CD4-positive, CD25-positive, alpha-beta regulatory T cell (primary cell): Measurements from ENCODE around the gene ATOSA. TPM values are rescaled to one million over a fixed set of nuclear protein-coding genes. Genes with fewer than 3 reads are reported as not detected.

Experiments
- ATAC-seq, 2 donors: fragments of 150-1000 bp; cut with Tn5 transposase; one replicate each; pipeline ENCODE4 v1.10.0; 2021; ENCODE audit warnings: low read depth in 2 of 2, moderate number of reproducible peaks in 2 of 2, moderate library complexity in 1 of 2
- DNase-seq, 3 donors: peaks; one replicate each; pipeline versions ENCODE4 v3.0.0 to v3.0.0-alpha.2; 2012 to 2022; ENCODE audit warnings: mixed read lengths in 1 of 3
- H3K27ac ChIP-seq: one replicate; pipeline ENCODE4 v1.7.0; 2013; ENCODE audit warnings: mild to moderate bottlenecking, low read length; ENCODE audit not compliant: insufficient read depth, poor library complexity, severe bottlenecking
- H3K27me3 ChIP-seq: one replicate; pipeline ENCODE4 v1.7.0; 2013; ENCODE audit warnings: low read length; ENCODE audit not compliant: control insufficient read depth, insufficient read depth
- H3K36me3 ChIP-seq: one replicate; pipeline ENCODE4 v1.7.0; 2013; ENCODE audit warnings: mild to moderate bottlenecking, low read length, moderate library complexity; ENCODE audit not compliant: control insufficient read depth, insufficient read depth
- H3K4me1 ChIP-seq: 2 replicates; pipeline ENCODE4 v1.7.0; 2013; ENCODE audit warnings: mild to moderate bottlenecking, low read length; ENCODE audit not compliant: insufficient read depth, control insufficient read depth, poor library complexity, severe bottlenecking
- H3K4me3 ChIP-seq: one replicate; pipeline ENCODE4 v1.7.0; 2013; ENCODE audit warnings: low read depth, mild to moderate bottlenecking, low read length, moderate library complexity
- H3K9me3 ChIP-seq, 2 experiments: 1 replicate in 1 of 2; 2 replicates in 1 of 2; pipeline ENCODE4 v1.7.0; 2013; ENCODE audit warnings: low read length in 2 of 2, mild to moderate bottlenecking in 1 of 2, moderate library complexity in 1 of 2; ENCODE audit not compliant: control insufficient read depth in 2 of 2
- H3K27ac Mint-ChIP-seq, 3 donors: one replicate each; pipeline ENCODE4 v1.8.0; 2020 to 2022; ENCODE audit warnings: mild to moderate bottlenecking in 3 of 3, mixed read lengths in 3 of 3, moderate library complexity in 2 of 3
- H3K27me3 Mint-ChIP-seq: one replicate; pipeline ENCODE4 v1.8.0; 2022; ENCODE audit warnings: mild to moderate bottlenecking, mixed read lengths
- H3K36me3 Mint-ChIP-seq: one replicate; pipeline ENCODE4 v1.8.0; 2020; ENCODE audit warnings: mixed read lengths
- H3K4me1 Mint-ChIP-seq, 4 donors: one replicate each; pipeline ENCODE4 v1.8.0; 2020 to 2022; ENCODE audit warnings: mixed read lengths in 4 of 4, mild to moderate bottlenecking in 1 of 4
- H3K4me3 Mint-ChIP-seq, 4 donors: one replicate each; pipeline ENCODE4 v1.8.0; 2020 to 2022; ENCODE audit warnings: mild to moderate bottlenecking in 4 of 4, mixed read lengths in 4 of 4, moderate library complexity in 3 of 4
- H3K9me3 Mint-ChIP-seq, 7 donors: one replicate each; pipeline ENCODE4 v1.8.0; 2020 to 2022; ENCODE audit warnings: mixed read lengths in 7 of 7, mild to moderate bottlenecking in 3 of 7, moderate library complexity in 2 of 7
- polyA plus RNA-seq, 4 donors: library from polyadenylated mRNA; unstranded; fragments of 300-500 nt; fragmentation: Illumina TruSeq; gene quantifications; one replicate each; pipeline ENCODE4 v1.2.3, GENCODE V29; 2021
- total RNA-seq: library from RNA; stranded (reverse); gene quantifications from one replicate; pipeline ENCODE4 v1.2.3, GENCODE V29; 2022

The ATOSA gene
- total and polyA plus RNA-seq, 5 donors from 2014 or later: 13.5 to 139 (median 19.8) TPM

GRCh38 chr15:52682200-52682599 is 3.0 kb upstream of the ATOSA start:
- ATAC-seq (no peak), DNase-seq (no peak)
- no peaks in the 10 kb centered on the region for H3K9me3 ChIP-seq
- Mint-ChIP-seq H3K9me3 (peaks cover 0 to 2% (median 0%) of the 10 kb centered on the region in 7 donors), H3K27ac (peak overlapping the region; percentile 17 to 89 (median 20)), H3K36me3 (peaks cover 6% of the 10 kb centered on the region), H3K27me3 (peaks cover 6% of the 10 kb centered on the region), H3K4me1 (peaks cover 19 to 45% (median 40%) of the 10 kb centered on the region in 4 donors), H3K4me3 (peak overlapping the region in 2 of 4 donors; percentile 73 to 75)
- peaks cover 38% of the 10 kb centered on the region for H3K4me1 ChIP-seq
- no peaks in the 10 kb centered on the region for H3K27me3 ChIP-seq
- H3K4me3 ChIP-seq: peak overlapping the region; percentile 51
- no peak overlapping the region for H3K27ac ChIP-seq
- no peaks in the 10 kb centered on the region for H3K36me3 ChIP-seq

- Mint-ChIP-seq H3K4me3 (peak overlapping the region in 2 of 4 donors; percentile 58 to 75), H3K9me3 (peaks cover 0 to 2% (median 0%) of the 10 kb centered on the region in 7 donors), H3K36me3 (peaks cover 8% of the 10 kb centered on the region), H3K27ac (peak overlapping the region in 1 of 3 donors; percentile 32), H3K27me3 (peaks cover 6% of the 10 kb centered on the region), H3K4me1 (peaks cover 21 to 51% (median 43%) of the 10 kb centered on the region in 4 donors)
- Histone ChIP-seq H3K9me3 (no peaks in the 10 kb centered on the region), H3K4me1 (peaks cover 46% of the 10 kb centered on the region), H3K27me3 (no peaks in the 10 kb centered on the region), H3K27ac (no peak overlapping the region), H3K4me3 (no peak overlapping the region), H3K36me3 (peaks cover 3% of the 10 kb centered on the region)
- DNase-seq: no peak
- no peak for ATAC-seq
Measured at GRCh38 chr15:52681441-52681840, 2.3 kb upstream of the ATOSA start.

- peaks cover 14% of the 10 kb centered on the region for H3K36me3 Mint-ChIP-seq
- peaks cover 21 to 57% (median 47%) of the 10 kb centered on the region in 4 donors for H3K4me1 Mint-ChIP-seq
- peaks cover 47% of the 10 kb centered on the region for H3K4me1 ChIP-seq
- DNase-seq (no peak), ATAC-seq (no peak)
- H3K9me3 Mint-ChIP-seq: peaks cover 0 to 2% (median 0%) of the 10 kb centered on the region in 7 donors
- H3K4me3 Mint-ChIP-seq: peak overlapping the region in 2 of 4 donors; percentile 86 to 96
- no peaks in the 10 kb centered on the region for H3K9me3 ChIP-seq
- no peak overlapping the region for H3K27ac ChIP-seq
- peaks cover 6% of the 10 kb centered on the region for H3K27me3 Mint-ChIP-seq
- H3K27me3 ChIP-seq: no peaks in the 10 kb centered on the region
- H3K36me3 ChIP-seq: peaks cover 9% of the 10 kb centered on the region
- no peak overlapping the region for H3K4me3 ChIP-seq
- H3K27ac Mint-ChIP-seq: peak overlapping the region in 1 of 3 donors; percentile 94
Measured at GRCh38 chr15:52680761-52681160, 1.6 kb upstream of the ATOSA start.

- Mint-ChIP-seq H3K9me3 (peaks cover 0 to 2% (median 0%) of the 10 kb centered on the region in 7 donors), H3K27me3 (peaks cover 6% of the 10 kb centered on the region), H3K4me1 (peaks cover 26 to 65% (median 52%) of the 10 kb centered on the region in 4 donors), H3K27ac (peak overlapping the region; percentile 48 to 94 (median 88)), H3K36me3 (peaks cover 19% of the 10 kb centered on the region), H3K4me3 (peak overlapping the region; percentile 67 to 96 (median 79))
- no peak overlapping the region for H3K4me3 ChIP-seq
- no peak overlapping the region for H3K27ac ChIP-seq
- no peaks in the 10 kb centered on the region for H3K9me3 ChIP-seq
- DNase-seq: no peak
- ATAC-seq: no peak
- H3K4me1 ChIP-seq: peaks cover 50% of the 10 kb centered on the region
- H3K36me3 ChIP-seq: peaks cover 13% of the 10 kb centered on the region
- no peaks in the 10 kb centered on the region for H3K27me3 ChIP-seq
Measured at GRCh38 chr15:52680041-52680391, 828 bp upstream of the ATOSA start.

- Mint-ChIP-seq H3K36me3 (peaks cover 19% of the 10 kb centered on the region), H3K27ac (peak overlapping the region; percentile 94 to 100 (median 99)), H3K9me3 (peaks cover 0 to 2% (median 0%) of the 10 kb centered on the region in 7 donors), H3K4me1 (peaks cover 24 to 67% (median 52%) of the 10 kb centered on the region in 4 donors), H3K27me3 (peaks cover 6% of the 10 kb centered on the region), H3K4me3 (peak overlapping the region; percentile 96 to 100 (median 100))
- H3K9me3 ChIP-seq: no peaks in the 10 kb centered on the region
- H3K36me3 ChIP-seq: peaks cover 25% of the 10 kb centered on the region
- ATAC-seq: peak; percentile 54 to 56
- H3K27me3 ChIP-seq: no peaks in the 10 kb centered on the region
- peaks cover 58% of the 10 kb centered on the region for H3K4me1 ChIP-seq
- peak overlapping the region; percentile 95 for H3K4me3 ChIP-seq
- DNase-seq: peak; percentile 64 to 72 (median 67)
- peak overlapping the region; percentile 97 for H3K27ac ChIP-seq
Measured at GRCh38 chr15:52678468-52679231, 538 bp downstream of the ATOSA start.

GRCh38 chr15:52677593-52678467 is 1.4 kb downstream of the ATOSA start:
- peaks cover 27 to 68% (median 54%) of the 10 kb centered on the region in 4 donors for H3K4me1 Mint-ChIP-seq
- Histone ChIP-seq H3K4me3 (peak overlapping the region; percentile 95), H3K36me3 (peaks cover 33% of the 10 kb centered on the region), H3K4me1 (peaks cover 53% of the 10 kb centered on the region), H3K27me3 (no peaks in the 10 kb centered on the region), H3K27ac (peak overlapping the region; percentile 97), H3K9me3 (no peaks in the 10 kb centered on the region)
- peaks cover 0 to 2% (median 0%) of the 10 kb centered on the region in 7 donors for H3K9me3 Mint-ChIP-seq
- DNase-seq (peak; percentile 40 to 81 (median 67)), ATAC-seq (peak; percentile 48 to 54)
- H3K36me3 Mint-ChIP-seq: peaks cover 22% of the 10 kb centered on the region
- peak overlapping the region; percentile 94 to 100 (median 97) for H3K27ac Mint-ChIP-seq
- peak overlapping the region; percentile 96 to 100 (median 100) for H3K4me3 Mint-ChIP-seq
- peaks cover 6% of the 10 kb centered on the region for H3K27me3 Mint-ChIP-seq

GRCh38 chr15:52674831-52675230 is 4.4 kb downstream of the ATOSA start:
- DNase-seq (no peak), ATAC-seq (no peak)
- H3K4me3 ChIP-seq: peak overlapping the region; percentile 39
- Mint-ChIP-seq H3K9me3 (peaks cover 0 to 2% (median 0%) of the 10 kb centered on the region in 7 donors), H3K4me1 (peaks cover 32 to 82% (median 61%) of the 10 kb centered on the region in 4 donors), H3K4me3 (peak overlapping the region in 2 of 4 donors; percentile 30 to 89), H3K36me3 (peaks cover 44% of the 10 kb centered on the region), H3K27ac (no peak overlapping the region), H3K27me3 (peaks cover 6% of the 10 kb centered on the region)
- H3K36me3 ChIP-seq: peaks cover 63% of the 10 kb centered on the region
- H3K9me3 ChIP-seq: no peaks in the 10 kb centered on the region
- H3K27me3 ChIP-seq: no peaks in the 10 kb centered on the region
- H3K4me1 ChIP-seq: peaks cover 41% of the 10 kb centered on the region
- no peak overlapping the region for H3K27ac ChIP-seq
